ENCODE measurements around the gene SLC10A1. TPM values are rescaled to one million over a fixed set of nuclear protein-coding genes. Genes with fewer than 3 reads are reported as not detected.

SLC10A1 gene
- polyA plus RNA-seq, 1 donor: 0.13 TPM

DNA sequence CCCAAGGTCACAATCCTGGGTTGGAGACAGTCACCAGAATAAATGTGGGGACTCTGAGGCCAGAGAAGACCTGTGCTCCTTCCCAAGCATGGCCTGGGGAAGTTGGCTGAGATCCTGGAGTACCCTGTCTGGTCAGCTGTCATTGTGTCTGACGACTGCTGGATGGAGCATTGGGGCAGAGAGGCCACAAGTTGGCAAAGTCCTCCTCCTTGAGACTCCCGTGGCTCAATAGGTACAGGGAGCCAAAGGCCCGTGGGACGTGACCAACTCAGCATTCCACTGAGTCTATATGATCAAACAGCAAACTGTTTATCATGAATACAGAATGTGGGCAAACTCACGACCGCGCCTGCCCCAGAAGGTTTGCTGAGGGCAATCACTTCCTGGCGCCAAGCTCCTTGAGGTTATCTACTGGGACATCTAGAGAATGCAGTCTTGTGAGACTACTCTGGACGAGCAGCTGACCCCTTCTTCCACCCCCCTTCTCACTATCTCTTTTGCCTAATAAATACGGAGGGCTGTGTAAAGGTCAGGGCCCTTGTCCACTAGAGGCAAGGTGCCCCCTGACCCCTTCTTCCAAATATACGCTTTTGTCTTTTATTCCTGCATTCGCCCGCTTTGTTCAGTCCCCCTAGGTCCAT lies 14.3 kb upstream of the SLC10A1 start:
- Histone ChIP-seq H3K27ac (ENCODE audit: low read length) (no peak overlapping the region), H3K27me3 (ENCODE audit: control insufficient read depth, insufficient read depth, low read length) (no peaks in the 10 kb centered on the region), H3K9me3 (ENCODE audit: control insufficient read depth, low read depth, low read length) (no peaks in the 10 kb centered on the region), H3K4me3 (ENCODE audit: low read length) (no peak overlapping the region), H3K4me1 (ENCODE audit: control insufficient read depth, insufficient read depth, low read length) (peaks cover 46% of the 10 kb centered on the region), H3K36me3 (ENCODE audit: control insufficient read depth, insufficient read depth, low read length) (no peaks in the 10 kb centered on the region)
- no peak for DNase-seq
- 100% methylated on average over 2 of the region's 13 CpGs for WGBS (ENCODE audit: insufficient coverage, low lambda C conversion rate)

DNA sequence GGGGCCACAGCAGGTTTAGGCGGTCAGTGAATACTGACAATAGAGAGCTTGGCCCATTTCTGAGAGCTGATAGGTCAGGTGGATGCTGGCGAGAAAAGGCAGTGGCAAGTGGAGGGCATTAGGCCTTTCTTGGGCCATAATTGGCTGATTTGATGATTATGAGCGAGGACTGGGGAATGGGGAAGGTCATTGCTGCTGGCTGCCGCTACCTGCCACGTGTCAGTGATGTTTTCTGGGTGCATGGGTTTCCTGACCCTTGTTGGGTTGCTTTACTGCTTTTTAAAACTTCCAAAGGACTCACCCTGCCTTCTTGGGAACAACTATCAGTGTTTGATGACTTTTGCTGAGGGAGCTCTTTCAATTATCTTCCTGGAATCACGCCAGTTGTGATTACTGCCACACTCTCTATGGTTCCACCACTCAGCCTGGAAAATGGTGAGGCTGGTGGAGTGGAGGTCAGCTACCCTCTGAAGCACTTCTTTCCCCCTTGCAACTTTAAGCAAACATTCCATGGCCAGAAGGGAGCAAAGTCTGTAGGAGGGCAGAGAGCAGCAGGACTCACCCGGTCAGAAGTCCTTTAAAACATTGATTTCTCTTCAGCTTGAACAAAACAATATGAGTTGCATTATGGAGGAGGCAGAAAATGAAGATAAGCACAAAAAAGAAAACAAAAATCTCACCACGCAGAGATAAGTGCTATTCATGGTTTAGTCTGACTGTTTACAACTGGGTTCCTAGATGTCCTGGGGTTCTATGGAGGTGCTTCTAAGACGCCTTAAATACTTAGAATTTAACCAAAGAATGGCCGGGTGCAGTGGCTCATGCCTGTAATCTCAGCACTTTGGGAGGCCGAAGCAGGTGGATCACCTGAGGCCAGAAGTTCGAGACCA lies 12.1 kb upstream of the SLC10A1 start:
- Histone ChIP-seq H3K9me3 (ENCODE audit: control insufficient read depth, low read depth, low read length) (no peaks in the 10 kb centered on the region), H3K4me3 (ENCODE audit: low read length) (no peak overlapping the region), H3K27ac (ENCODE audit: low read length) (peak overlapping the region; percentile 78), H3K4me1 (ENCODE audit: control insufficient read depth, insufficient read depth, low read length) (peaks cover 30% of the 10 kb centered on the region), H3K36me3 (ENCODE audit: control insufficient read depth, insufficient read depth, low read length) (no peaks in the 10 kb centered on the region), H3K27me3 (ENCODE audit: control insufficient read depth, insufficient read depth, low read length) (no peaks in the 10 kb centered on the region)
- WGBS (ENCODE audit: insufficient coverage, low lambda C conversion rate): no CpG with 5 or more reads among the region's 12 CpGs
- peak; percentile 55 to 87 for DNase-seq

DNA sequence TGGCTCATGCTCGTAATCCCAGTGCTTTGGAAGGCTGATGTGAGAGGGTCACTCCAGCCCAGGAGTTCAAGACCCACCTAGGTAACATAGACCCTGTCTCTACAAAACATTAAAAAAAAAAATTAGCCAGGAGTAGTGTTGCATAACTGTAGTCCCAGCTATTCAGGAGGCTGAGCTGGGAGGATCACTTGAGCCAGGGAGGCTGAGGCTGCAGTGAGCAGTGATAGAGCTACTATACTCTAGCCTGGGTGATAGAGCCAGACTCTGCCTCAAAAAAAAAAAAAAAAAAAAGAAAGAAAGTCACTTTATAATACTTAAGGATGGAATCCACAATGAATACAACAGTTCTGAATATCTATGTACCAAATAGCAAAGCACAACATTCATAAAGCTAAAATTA lies 10.2 kb upstream of the SLC10A1 start:
- Histone ChIP-seq H3K4me3 (ENCODE audit: low read length) (no peak overlapping the region), H3K36me3 (ENCODE audit: control insufficient read depth, insufficient read depth, low read length) (no peaks in the 10 kb centered on the region), H3K27ac (ENCODE audit: low read length) (no peak overlapping the region), H3K9me3 (ENCODE audit: control insufficient read depth, low read depth, low read length) (no peaks in the 10 kb centered on the region), H3K27me3 (ENCODE audit: control insufficient read depth, insufficient read depth, low read length) (no peaks in the 10 kb centered on the region), H3K4me1 (ENCODE audit: control insufficient read depth, insufficient read depth, low read length) (peaks cover 26% of the 10 kb centered on the region)
- DNase-seq: no peak
- no CpG with 5 or more reads among the region's 1 CpG for WGBS (ENCODE audit: insufficient coverage, low lambda C conversion rate)

DNA sequence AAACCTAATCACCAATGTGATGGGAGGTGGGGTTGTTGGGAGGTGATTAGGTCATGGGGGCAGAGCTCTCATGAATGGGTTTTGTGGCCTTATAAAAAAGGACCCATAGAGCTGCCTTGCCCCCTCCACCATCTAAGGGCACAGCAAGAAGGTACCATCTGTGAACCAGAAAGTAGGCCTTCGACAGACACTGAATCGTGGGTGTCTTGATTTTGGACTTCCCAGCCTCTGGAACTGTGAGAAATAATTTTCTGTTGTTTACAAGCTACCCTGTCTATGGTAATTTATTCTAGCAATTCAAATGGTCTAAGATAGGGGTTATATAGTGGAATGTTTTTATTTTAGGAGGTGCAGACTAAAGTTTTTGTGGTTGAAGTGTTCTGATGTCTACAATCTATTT lies 7.9 kb upstream of the SLC10A1 start:
- Histone ChIP-seq H3K36me3 (ENCODE audit: control insufficient read depth, insufficient read depth, low read length) (no peaks in the 10 kb centered on the region), H3K4me1 (ENCODE audit: control insufficient read depth, insufficient read depth, low read length) (peaks cover 12% of the 10 kb centered on the region), H3K27ac (ENCODE audit: low read length) (no peak overlapping the region), H3K4me3 (ENCODE audit: low read length) (no peak overlapping the region), H3K9me3 (ENCODE audit: control insufficient read depth, low read depth, low read length) (no peaks in the 10 kb centered on the region), H3K27me3 (ENCODE audit: control insufficient read depth, insufficient read depth, low read length) (no peaks in the 10 kb centered on the region)
- no peak for DNase-seq
- no CpG with 5 or more reads among the region's 2 CpGs for WGBS (ENCODE audit: insufficient coverage, low lambda C conversion rate)

DNA sequence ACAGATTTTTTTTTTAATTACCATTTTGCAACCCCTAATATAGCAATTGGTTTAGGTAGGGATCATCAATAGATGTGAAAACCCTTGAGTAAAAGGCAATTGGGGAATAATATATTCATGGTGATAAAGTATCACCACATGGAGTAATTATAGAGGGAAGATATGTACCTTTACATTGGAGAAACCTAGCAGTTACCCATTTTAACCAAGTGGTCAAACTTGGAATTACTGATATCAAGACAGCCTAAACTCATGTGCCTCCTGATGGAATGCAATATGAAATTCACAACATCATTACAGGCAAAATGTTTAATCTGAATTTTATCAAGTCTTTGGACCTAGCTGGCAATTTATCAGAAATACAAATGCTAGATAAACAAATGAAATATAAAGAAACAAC lies 6.7 kb upstream of the SLC10A1 start:
- H3K4me3 ChIP-seq (ENCODE audit: low read length): no peak overlapping the region

DNA sequence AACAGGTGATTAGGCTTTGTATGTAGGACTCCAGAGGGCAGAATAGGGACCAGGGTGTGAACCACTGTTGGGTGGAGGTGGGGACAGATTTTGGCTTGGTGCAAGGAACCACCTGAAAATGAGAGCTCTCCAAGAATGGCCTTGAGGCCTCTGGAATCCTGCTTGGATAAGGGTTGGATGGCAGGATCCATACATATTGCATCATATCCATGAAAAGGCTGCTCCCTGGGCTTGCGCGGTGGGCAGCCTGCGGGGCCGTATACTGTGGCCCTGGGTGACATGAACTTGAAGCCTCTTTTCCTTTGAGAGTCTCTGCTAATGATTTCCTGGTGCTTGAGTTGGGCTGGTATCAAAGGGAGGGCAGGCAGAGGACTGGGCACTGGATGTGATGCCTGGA lies 1.3 kb upstream of the SLC10A1 start:
- H3K27me3 ChIP-seq (ENCODE audit: control insufficient read depth, insufficient read depth, low read length): no peaks in the 10 kb centered on the region
- WGBS (ENCODE audit: insufficient coverage, low lambda C conversion rate): no CpG with 5 or more reads among the region's 4 CpGs
- H3K9me3 ChIP-seq (ENCODE audit: control insufficient read depth, low read depth, low read length): no peaks in the 10 kb centered on the region
- H3K36me3 ChIP-seq (ENCODE audit: control insufficient read depth, insufficient read depth, low read length): no peaks in the 10 kb centered on the region
- H3K27ac ChIP-seq (ENCODE audit: low read length): no peak overlapping the region
- H3K4me1 ChIP-seq (ENCODE audit: control insufficient read depth, insufficient read depth, low read length): peaks cover 18% of the 10 kb centered on the region
- H3K4me3 ChIP-seq (ENCODE audit: low read length): no peak overlapping the region
- DNase-seq: no peak

More for the DNA sequence above, 6.7 kb upstream of the SLC10A1 start:
- Histone ChIP-seq H3K27me3 (ENCODE audit: control insufficient read depth, insufficient read depth, low read length) (no peaks in the 10 kb centered on the region), H3K4me1 (ENCODE audit: control insufficient read depth, insufficient read depth, low read length) (peaks cover 3% of the 10 kb centered on the region), H3K27ac (ENCODE audit: low read length) (no peak overlapping the region), H3K9me3 (ENCODE audit: control insufficient read depth, low read depth, low read length) (no peaks in the 10 kb centered on the region), H3K36me3 (ENCODE audit: control insufficient read depth, insufficient read depth, low read length) (no peaks in the 10 kb centered on the region)
- DNase-seq: no peak

DNA sequence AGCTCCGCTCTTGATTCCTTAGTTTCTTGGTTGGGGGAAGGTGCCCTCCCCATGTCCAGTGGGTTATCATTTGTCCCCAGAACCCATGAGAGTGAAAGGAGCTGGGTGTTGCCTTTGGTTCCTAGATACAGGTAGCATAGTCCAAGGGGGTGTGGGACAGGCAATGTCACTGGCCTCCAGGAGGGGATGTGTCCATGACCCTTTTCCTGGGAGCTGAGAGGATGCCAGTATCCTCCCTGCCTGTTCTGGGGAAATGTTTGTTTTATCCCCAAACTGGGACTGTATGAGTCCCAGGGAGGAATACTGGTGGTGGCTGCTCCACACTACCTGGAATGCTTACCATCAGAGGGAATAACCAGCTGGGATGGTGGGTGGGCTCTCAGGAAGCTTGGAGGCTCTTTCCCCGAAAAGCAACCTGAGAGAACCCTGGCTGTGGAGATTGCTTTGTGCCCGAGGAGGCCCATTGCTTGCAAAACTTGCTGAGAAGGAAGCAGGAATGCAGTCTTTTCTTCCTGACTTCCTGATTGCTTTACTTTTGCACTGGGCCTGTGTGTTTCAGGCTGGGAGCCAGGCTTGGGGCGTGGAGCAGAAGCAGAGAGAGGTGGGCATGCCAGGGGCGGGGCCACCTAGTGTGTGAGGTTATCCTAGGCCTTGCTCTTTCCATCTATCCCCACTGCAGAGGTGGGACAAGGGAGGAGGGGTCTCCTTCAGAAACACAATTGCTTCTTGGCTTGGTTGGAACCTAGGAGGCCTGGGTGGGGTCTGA lies 715 bp upstream of the SLC10A1 start:
- no CpG with 5 or more reads among the region's 5 CpGs for WGBS (ENCODE audit: insufficient coverage, low lambda C conversion rate)
- H3K4me3 ChIP-seq (ENCODE audit: low read length): no peak overlapping the region
- H3K36me3 ChIP-seq (ENCODE audit: control insufficient read depth, insufficient read depth, low read length): no peaks in the 10 kb centered on the region
- no peaks in the 10 kb centered on the region for H3K9me3 ChIP-seq (ENCODE audit: control insufficient read depth, low read depth, low read length)
- no peaks in the 10 kb centered on the region for H3K27me3 ChIP-seq (ENCODE audit: control insufficient read depth, insufficient read depth, low read length)
- peaks cover 18% of the 10 kb centered on the region for H3K4me1 ChIP-seq (ENCODE audit: control insufficient read depth, insufficient read depth, low read length)
- H3K27ac ChIP-seq (ENCODE audit: low read length): peak overlapping the region; percentile 36
- DNase-seq: peak in 1 of 2 donors; percentile 29

DNA sequence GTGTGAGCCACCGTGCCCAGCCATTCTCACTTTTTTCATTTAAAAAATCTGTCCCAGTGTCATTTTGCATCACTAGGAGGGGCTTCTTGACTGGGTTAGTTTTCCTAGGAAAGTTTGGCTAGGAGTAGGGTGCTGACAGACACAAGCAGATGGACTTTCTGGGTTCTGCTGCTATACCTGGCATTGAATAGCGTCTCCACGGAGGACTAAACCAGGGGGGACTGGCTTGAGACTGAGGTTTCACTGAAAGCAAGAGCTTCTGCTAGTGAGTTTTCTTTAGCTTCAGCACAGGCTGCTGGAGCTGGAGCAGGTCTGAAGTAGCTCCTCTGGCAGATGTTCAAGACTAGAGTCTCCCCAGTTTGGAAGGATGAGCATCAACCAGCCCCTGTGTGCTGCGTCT lies 1.4 kb downstream of the SLC10A1 start:
- DNase-seq: no peak
- H3K36me3 ChIP-seq (ENCODE audit: control insufficient read depth, insufficient read depth, low read length): no peaks in the 10 kb centered on the region
- no CpG with 5 or more reads among the region's 4 CpGs for WGBS (ENCODE audit: insufficient coverage, low lambda C conversion rate)
- H3K4me3 ChIP-seq (ENCODE audit: low read length): no peak overlapping the region
- H3K9me3 ChIP-seq (ENCODE audit: control insufficient read depth, low read depth, low read length): no peaks in the 10 kb centered on the region
- H3K27ac ChIP-seq (ENCODE audit: low read length): no peak overlapping the region
- H3K27me3 ChIP-seq (ENCODE audit: control insufficient read depth, insufficient read depth, low read length): no peaks in the 10 kb centered on the region
- H3K4me1 ChIP-seq (ENCODE audit: control insufficient read depth, insufficient read depth, low read length): peaks cover 18% of the 10 kb centered on the region

DNA sequence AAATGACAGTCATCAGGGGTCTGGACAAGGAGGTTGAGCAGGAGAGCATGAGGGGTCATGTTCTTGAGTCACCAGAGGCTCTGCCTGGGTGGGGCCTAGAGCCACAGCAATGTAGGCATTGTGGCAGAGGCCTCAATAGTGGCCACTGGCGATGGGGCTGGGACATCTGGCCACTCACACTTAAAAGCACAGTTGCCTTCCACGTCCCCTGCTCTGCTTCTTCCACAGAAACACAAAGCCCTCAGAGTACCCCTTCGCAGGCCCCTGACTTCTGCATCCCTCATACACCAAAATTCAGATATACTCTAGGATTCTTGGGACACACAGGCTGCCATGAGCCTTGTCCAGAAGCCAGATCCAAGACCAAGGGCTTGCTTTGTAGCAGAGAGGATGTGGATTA lies 2.2 kb downstream of the SLC10A1 start:
- WGBS (ENCODE audit: insufficient coverage, low lambda C conversion rate): no CpG with 5 or more reads among the region's 3 CpGs
- no peak for DNase-seq

DNA sequence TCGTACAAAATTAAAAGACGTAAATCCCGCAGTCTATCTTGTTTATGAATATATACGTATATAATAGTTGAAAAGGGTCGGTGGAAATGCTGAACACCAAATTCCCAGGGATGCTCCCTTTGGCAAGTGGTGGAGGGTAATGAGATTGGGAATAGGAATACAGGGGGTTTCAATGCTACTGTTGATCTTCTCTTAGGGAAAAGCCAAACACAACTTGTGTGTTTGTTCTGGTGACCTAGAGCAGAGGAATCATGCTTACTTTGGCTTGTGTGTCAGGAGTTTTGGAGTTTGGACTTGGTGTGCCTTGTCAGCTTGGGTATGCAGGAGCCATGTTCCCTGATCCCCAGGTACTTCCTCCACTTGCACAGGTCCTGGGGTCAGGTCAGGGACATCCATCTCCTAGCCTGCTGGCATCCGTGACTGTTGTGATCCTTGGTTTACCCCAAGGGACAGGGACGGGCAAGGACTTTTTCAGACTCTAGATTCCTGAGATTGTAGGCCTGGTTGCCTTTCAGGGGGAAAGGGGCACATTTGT lies 4.1 kb downstream of the SLC10A1 start:
- no peak overlapping the region for H3K27ac ChIP-seq (ENCODE audit: low read length)
- WGBS (ENCODE audit: insufficient coverage, low lambda C conversion rate): 90% methylated on average over 2 of the region's 7 CpGs
- H3K36me3 ChIP-seq (ENCODE audit: control insufficient read depth, insufficient read depth, low read length): no peaks in the 10 kb centered on the region
- no peak overlapping the region for H3K4me3 ChIP-seq (ENCODE audit: low read length)
- no peaks in the 10 kb centered on the region for H3K9me3 ChIP-seq (ENCODE audit: control insufficient read depth, low read depth, low read length)
- H3K4me1 ChIP-seq (ENCODE audit: control insufficient read depth, insufficient read depth, low read length): peaks cover 13% of the 10 kb centered on the region
- DNase-seq: no peak
- no peaks in the 10 kb centered on the region for H3K27me3 ChIP-seq (ENCODE audit: control insufficient read depth, insufficient read depth, low read length)

More for the DNA sequence above, 2.2 kb downstream of the SLC10A1 start:
- Histone ChIP-seq H3K4me3 (ENCODE audit: low read length) (no peak overlapping the region), H3K27me3 (ENCODE audit: control insufficient read depth, insufficient read depth, low read length) (no peaks in the 10 kb centered on the region), H3K36me3 (ENCODE audit: control insufficient read depth, insufficient read depth, low read length) (no peaks in the 10 kb centered on the region), H3K27ac (ENCODE audit: low read length) (no peak overlapping the region), H3K9me3 (ENCODE audit: control insufficient read depth, low read depth, low read length) (no peaks in the 10 kb centered on the region), H3K4me1 (ENCODE audit: control insufficient read depth, insufficient read depth, low read length) (peaks cover 18% of the 10 kb centered on the region)

Data from large intestine (tissue), 3 donors.